GM19455 (cell line): ENCODE results near the gene ARHGAP44.
A peak's percentile ranks its signal among the peaks of the same experiment; 100 is the strongest.

Source experiments
- ATAC-seq: cut with Tn5 transposase; IDR thresholded peaks from one replicate; pipeline ENCODE4 v1.9.1; 2021; ENCODE audit not compliant: unreplicated experiment

The ARHGAP44 gene, protein sequence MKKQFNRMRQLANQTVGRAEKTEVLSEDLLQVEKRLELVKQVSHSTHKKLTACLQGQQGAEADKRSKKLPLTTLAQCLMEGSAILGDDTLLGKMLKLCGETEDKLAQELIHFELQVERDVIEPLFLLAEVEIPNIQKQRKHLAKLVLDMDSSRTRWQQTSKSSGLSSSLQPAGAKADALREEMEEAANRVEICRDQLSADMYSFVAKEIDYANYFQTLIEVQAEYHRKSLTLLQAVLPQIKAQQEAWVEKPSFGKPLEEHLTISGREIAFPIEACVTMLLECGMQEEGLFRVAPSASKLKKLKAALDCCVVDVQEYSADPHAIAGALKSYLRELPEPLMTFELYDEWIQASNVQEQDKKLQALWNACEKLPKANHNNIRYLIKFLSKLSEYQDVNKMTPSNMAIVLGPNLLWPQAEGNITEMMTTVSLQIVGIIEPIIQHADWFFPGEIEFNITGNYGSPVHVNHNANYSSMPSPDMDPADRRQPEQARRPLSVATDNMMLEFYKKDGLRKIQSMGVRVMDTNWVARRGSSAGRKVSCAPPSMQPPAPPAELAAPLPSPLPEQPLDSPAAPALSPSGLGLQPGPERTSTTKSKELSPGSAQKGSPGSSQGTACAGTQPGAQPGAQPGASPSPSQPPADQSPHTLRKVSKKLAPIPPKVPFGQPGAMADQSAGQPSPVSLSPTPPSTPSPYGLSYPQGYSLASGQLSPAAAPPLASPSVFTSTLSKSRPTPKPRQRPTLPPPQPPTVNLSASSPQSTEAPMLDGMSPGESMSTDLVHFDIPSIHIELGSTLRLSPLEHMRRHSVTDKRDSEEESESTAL

DNA sequence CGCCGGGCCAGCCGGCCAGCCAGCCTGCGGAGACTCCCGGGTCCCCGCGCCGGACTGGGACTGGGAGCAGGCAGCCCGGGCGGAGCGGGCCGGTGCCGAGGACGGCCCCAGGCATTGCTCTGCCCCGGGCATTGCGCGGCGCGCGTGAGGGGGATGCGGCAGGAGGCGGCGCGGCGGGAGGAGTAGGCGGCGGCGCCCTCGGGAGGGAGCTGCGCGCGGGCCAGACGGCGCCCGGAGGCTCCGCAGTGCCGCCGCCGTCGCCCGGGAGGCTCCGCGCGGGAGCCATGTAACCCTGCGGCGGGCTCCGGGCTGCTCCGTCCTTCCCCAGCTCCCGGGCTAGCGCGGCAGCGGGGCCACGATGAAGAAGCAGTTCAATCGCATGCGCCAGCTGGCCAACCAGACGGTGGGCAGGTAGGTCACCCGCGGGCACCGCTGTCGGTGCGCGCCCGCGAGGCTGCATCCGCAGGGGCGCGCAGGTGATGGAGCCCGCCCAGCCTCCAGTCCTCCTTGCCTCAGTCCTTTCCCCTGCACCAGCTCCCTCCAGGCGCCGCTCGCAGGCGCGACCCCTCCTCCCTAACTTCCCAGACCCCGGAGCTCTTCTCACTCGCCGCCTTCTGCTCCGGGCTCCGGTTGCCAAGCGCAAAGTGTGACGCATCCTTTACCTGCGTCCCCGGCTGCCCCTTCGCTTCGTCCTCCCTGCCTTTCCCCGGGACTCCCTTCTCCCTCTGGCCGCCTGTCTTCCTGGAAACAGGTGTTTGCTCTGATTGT is at the start of gene ARHGAP44:
Gene ARHGAP44 (plus strand): TSS at position 18 of the 768 bp plus-strand sequence. CDS start 341 bp downstream, at position 359.
- peak; percentile 91 for ATAC-seq

DNA sequence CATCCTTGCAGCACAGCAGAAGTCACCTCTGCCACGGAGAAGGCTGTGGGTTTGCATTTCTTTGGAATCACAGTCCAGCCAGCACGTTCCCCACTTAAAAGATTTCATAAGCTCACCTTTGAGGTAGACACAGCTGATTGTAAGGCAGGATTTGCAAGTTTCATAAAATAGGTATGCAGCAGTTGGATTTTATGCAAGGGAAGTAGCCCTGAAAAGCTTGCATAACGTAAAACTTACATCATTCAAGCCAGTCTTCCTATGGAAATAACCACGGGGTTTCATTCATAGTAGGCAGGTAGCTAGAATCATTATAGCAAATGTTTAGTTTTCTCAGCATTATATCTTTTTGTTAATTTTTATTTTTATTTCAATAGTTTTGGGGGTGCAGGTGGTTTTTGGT is 49.8 kb upstream of the ARHGAP44 start:
- no peak for ATAC-seq

DNA sequence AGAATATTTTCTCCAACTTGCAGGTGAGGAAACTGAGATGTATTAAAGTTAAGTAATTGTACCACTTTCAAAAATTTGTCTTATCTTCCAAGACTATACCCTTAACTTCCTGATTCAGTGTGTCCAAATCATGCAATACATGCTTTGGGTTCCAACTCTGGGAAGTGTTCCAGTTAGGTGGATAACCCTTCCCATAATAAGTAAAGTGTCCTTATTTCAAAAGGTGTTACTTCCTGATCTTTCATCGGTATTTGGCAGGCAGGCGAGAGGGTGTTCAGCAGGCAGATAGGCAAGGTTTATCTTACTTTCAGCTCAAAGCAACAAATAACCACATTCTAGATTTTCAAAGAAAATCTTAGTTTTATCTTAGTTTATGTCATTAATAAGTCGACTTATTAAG is 46.3 kb upstream of the ARHGAP44 start:
- ATAC-seq: no peak

DNA sequence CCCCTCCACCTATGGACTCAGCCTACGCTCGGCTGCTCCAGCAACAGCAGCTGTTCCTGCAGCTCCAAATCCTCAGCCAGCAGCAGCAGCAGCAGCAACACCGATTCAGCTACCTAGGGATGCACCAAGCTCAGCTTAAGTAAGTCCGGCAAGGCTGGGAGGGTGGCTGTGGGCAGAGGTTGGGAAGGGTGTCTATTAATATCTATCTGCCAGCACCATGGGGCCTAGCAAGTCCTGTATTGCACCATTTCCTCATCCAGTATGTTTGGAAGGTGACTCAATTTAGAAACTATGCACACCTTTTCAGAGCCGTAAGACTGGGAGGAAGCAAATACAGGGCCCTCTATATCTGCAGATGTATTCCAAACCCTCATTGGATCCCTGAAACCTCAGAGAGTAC is 45.0 kb upstream of the ARHGAP44 start:
- ATAC-seq: no peak

DNA sequence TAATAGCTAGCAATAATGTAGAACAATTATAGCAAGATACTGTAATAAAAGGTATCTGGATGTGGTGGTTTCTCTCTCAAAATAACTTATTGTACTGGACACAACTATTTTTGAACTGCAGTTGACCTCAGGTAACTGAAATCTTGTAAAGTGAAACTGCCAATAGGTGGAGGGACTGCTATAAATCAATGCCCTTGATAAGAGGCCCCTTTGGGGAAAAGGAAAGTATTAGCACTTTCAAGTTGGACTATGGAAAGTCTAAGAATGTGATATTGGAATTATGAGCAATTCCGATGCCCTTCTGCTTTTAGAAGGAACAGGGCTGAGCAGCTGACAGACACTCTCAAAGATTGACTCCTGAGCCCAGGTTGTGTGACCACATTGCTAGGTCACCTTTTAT is 44.5 kb upstream of the ARHGAP44 start:
- no peak for ATAC-seq

DNA sequence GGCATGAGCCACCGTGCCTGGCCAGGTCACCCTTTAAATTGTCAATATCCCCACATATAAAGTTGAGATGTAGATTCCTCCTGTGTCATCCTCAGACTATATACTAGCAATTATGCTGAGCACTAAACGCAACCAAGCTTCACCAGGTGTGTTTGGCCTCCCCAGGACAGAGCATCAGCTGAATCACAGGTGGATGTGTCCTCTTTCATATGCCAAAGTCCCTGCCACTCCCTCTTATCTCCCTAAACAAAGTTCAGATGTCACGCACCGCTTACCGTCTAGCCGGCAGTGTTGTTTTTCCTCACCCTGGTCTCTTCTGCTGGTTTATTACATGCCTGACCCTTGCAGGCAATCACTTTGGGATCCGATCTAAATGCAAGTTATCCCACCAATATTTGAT is 43.8 kb upstream of the ARHGAP44 start:
- ATAC-seq: no peak

DNA sequence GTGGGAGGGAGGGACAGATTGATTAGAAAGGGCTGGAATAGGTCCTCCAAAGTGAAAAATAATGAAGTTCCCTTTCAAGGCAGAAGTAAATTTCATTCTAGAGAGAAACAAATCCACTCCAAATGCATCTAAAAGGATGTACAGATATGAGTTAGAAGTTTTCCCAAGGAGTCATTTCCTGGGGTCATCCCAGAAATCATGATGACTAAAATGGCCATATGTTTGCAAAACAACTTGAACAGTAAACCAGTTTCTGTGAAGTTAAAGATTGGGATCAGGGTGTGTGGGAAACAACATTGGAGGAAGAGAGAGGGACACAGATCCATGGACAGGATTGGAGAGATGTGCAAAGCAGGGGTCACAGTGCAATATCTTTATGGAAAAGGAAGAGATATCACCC is 32.5 kb upstream of the ARHGAP44 start:
- no peak for ATAC-seq

DNA sequence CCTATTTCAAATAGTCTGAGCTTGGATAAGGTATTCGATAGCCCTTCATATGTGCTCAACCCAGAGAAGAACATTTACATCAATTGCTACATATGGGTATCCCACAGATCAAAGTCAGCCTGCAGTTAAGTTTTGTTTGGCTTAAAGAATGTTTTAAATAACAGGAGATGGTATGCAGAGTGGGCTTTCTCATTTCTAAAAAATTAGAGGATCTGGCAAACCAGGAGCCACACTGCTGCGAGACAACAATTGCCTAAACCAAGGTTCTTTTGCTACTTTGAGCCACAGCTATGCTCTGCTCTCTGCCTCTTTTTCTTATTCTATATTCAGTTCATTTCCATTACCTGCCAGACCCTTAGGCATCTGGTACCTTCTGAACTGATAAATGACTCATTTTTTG is 30.2 kb upstream of the ARHGAP44 start:
- no peak for ATAC-seq

DNA sequence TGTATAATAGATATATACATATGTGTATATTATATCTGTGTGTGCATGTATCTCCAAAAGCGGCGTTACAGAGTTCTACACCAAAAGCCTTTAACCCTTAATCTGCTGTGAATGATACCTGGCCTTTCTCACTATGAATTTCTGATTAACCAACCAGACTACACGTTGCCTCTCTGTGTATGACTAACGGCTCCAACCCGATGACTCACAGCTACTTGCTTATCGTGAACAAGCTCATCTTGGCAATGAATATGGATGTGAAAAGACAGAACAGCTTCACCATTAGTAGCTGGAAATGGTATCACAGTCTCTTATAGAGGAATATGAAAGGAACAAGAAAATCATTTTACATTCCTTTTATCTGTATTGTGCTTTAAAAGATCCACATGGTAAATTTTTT is 23.8 kb upstream of the ARHGAP44 start:
- ATAC-seq: no peak

DNA sequence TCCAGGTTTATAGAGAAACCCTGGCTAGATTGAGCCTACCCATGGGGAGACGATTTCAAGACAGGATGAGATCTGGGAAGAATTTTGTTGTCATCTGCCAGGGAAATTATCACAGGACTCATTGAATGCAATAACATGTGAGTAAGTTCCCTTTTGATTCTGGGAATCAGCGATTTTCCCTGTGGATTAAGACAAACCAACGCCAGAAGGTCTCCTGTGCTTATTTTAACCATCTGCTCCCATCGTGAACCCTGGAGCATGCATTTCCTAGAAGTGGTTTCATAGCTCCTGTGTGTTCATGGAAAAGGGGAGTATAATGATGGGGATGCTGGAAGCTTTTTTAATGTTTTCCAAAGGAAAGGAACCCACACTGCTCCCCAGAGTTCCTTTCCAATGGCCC is 21.0 kb upstream of the ARHGAP44 start:
- ATAC-seq: no peak

DNA sequence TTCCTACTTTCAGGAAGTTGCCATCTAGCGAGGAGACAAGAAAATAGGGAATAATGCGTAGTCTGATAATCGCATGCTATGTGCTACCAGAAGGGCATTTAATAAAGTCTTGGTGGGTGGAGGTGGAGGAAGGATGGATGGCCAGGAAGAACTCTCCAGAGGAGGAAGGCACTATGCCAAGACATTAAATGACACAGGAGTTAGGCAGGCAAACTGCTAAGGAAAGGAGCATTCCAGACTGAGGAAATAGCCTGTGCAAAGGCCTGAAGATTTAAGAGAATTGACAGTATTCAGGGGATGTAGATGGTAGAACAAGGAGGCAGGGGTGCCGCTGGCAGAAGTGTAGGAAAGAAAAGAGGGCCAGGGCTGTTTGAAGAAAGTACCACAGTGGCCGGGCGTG is 19.3 kb upstream of the ARHGAP44 start:
- no peak for ATAC-seq

DNA sequence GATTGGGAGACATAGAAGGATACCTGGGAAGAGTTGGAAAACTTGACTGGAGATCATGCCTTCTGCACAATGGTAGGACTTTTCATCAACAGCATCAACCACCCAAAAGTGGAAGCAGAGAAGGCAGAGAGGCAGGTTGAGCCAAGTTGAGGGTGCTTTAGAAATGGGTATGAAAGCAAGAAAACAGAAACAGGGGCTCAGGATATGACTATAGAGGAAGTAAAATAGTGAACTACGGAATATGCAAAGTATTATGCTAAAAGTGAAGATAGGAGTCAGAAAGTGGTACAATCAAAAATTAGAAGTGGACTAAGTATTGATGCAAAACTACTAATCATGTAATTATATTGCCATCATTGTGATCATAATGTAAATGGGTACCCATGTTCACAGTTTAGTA is 16.1 kb upstream of the ARHGAP44 start:
- peak; percentile 75 for ATAC-seq

DNA sequence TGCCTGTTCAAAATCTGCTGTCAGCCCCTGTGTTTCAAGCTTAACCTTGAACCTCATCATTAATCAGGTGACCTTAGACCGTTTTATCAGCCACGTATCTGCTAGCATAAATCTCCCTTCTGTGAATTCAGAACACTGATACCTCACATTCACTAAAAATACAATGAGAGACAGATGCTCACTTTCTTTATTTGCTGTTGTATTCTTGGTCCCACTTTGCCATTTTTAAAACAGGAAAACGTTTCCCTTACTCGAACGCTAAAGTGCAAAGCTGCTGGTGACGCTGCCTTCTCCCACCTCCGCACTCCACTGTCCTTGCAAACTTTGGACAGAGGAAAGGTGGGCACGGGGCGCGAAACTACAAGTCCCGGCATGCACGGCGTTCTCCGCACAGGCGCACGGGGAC is 220 bp upstream of the ARHGAP44 start:
- ATAC-seq: no peak

DNA sequence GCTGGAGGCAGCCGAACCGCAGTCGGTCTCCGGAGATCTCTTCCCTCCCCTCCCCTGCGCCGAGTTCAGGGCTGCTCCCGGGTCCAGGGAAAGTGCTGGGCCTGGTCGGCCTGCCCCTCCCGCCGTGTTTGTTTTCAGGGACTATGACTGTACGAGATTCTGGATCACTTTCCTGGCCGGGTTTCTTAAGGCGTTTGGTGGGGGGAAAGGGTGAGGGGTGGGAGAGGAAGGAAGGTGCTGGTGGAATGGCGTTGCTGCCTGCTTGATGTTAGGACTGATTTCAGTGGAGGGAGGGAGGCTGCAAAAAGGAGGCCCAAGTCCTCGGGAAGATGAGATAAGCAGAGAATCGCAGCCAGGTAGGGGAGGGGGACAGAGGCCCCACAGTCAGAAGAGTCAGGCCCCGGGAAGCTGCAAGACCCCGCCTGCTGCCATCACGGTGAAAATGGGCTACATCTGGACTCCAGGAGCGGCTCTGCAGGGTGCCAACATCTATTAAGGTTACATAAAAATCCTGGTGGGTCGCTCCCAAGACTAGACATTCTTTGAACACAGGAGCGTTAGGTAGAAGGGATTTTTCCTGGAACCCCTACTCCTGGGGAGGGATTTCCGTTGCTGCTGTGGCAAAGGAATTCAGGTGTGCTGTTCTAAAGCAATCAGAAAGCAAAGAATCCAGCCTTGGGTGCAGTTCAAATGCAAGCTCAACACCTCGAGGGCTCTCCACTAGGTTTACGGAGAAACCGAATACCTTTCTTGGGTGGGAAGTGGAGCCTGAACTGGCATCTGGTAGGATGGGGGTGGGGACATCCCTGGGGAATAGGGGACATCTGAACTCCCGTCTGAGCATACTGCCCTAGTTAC is 1.2 kb downstream of the ARHGAP44 start:
- ATAC-seq: no peak

DNA sequence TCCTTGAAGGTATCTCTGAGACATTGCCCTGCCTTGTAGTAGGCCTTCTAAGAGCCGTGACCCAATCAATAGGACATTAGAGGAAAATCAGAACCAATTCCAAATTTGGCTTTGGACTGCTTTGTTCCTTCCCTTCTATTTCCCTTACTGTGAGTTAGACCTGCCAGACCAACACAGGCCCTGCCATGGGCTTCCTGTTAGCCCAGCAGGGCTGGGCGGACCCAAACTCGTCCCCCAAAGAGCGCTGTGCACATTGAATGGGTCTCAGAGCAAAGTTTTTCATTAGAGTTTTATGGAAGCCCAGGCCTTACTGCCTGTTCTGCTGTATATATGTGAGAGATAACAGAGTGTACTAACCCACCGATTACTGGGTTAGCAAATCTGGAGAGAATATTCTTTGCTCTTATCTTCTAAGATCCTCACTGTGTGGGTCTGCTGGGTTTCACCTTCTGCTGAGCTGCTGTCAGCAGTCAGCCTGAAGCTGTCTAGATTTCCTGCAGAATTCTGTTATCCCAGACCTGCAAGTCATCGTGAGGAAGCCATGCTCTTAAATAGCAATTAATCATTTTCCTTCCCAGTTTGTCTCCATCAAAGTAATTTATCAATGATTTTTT is 5.7 kb downstream of the ARHGAP44 start:
- ATAC-seq: no peak

DNA sequence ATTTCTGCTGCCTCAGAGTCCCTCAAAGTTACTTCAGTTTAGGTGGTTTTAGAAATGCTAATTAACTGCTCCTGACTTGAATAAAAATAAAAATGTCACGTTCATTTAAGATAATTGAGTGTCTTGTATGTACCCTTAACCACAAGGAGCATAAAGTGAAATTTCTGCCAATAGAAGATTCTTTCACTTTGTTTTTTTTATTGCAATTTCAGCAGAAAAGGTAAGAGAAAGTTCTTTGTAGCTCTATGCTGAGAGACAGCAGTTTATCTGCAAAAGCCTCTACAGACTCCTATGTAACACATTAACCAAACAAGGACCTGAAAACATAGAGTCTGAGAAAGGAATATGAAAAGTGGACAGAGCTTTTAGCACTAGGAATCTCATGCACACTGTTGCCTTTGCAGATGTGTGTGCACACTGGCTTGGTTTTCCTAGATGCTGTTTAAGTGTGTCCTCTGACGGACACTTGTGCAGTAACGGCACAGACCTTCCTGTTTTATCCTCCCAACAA is 11.6 kb downstream of the ARHGAP44 start:
- ATAC-seq: no peak

DNA sequence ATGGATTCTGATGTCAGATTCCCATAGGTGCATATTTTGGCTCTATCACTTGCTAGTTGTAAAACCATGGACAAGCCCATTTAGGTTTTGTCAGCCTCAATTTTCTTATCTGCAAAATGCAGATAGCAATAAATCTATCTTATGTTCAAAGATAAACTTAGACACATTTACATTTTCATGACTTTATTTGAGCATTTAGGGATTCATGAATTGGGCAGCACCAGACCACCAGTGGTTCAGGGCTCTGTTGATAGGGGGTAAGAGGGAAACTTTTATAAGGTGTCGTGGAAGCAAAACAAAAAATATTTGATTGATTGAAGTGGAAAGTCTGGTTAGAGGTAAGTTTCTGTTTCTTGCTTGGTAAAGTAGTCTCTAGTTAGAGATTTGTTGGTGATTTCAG is 17.3 kb downstream of the ARHGAP44 start:
- ATAC-seq: no peak

DNA sequence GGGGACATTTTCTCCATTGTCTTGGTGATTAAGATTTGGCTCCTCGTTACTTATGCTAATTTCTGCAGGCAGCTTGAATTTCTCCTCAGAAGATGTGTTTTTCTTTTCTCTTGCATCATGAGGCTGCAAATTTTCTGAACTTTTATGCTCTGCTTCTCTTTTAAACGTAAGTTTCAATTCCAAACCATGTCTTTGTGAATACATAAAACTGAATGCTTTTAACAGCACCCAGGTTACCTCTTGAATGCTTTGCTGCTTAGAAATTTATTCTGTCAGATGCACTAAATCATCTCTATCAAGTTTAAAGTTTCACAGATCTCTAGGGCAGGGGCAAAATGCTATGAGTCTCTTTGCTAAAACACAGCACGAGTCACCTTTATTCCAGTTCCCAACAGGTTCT is 19.4 kb downstream of the ARHGAP44 start:
- no peak for ATAC-seq

DNA sequence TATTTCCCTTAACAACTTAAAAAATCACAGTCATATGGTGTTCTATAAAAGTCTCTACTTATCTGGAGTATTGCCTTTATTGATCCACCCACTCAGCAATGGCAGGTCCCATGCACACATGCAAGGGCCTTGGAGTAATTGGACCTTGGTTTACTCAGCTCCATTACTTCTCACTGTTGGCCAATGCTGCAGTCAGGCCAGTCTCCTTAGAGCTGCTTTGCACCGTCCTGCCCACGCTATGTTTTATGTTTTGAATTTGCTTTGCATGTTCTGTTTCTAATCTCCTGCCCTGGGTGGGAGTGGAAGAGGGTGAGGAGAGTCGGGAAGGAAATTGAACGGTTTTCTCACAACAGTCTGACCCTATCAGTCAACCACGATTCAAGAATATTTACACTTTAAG is 23.6 kb downstream of the ARHGAP44 start:
- no peak for ATAC-seq

DNA sequence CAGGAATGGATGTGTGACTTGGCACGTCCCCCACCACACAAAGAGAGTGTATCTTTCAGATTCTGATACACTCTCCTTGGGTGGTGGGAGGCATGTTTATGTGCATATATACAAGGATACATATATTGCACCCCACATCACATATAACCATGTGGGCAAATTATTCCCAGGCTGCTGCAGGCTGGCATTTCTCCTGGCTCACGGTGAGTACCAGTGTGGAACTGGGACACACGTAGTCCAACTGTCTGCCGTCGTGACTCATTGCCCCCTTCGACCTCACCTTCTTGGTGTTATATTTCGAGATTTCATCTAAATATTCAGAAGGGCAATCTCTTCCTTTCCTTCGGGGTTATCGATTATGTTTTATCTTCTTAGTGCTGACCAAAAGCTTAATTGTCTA is 24.4 kb downstream of the ARHGAP44 start:
- ATAC-seq: no peak
